Right renal cortex interstitium (tissue), 3 donors: ENCODE data around the gene MMP25. TPM values are rescaled to one million over a fixed set of nuclear protein-coding genes. Genes with fewer than 3 reads are reported as not detected.

Experiments
- polyA plus RNA-seq, 3 donors: library from polyadenylated mRNA; unstranded; fragments of 120-200 nt; gene quantifications; one replicate each; pipeline ENCODE4 v1.2.1, GENCODE V29; 2013; ENCODE audit not compliant: insufficient read length in 3 of 3

Gene MMP25
- polyA plus RNA-seq, 3 donors = 0.35 to 0.82 (median 0.79) TPM

Other genes starting within 250 kb of the MMP25 start
- not detected for gene PRSS41, start 248.1 kb upstream of the MMP25 start, polyA plus RNA-seq
- gene PRSS21, start 229.3 kb upstream of the MMP25 start, polyA plus RNA-seq = under 1 TPM in 2 of 3 donors, not detected in 1; 0.19 to 0.43 TPM
- under 1 TPM; 0.31 to 0.60 (median 0.32) TPM for gene ZG16B, start 216.3 kb upstream of the MMP25 start, polyA plus RNA-seq
- 1 to 10 TPM; 6.8 to 7.4 (median 7.0) TPM for gene PRSS22, start 188.4 kb upstream of the MMP25 start, polyA plus RNA-seq
- gene FLYWCH2, start 163.3 kb upstream of the MMP25 start, polyA plus RNA-seq = 10 to 100 TPM; 18.8 to 20.7 (median 19.4) TPM
- 10 to 100 TPM; 13.1 to 16.3 (median 14.6) TPM for gene FLYWCH1, start 134.6 kb upstream of the MMP25 start, polyA plus RNA-seq
- 1 to 10 TPM in 2 of 3 donors, under 1 TPM in 1; 1.00 to 1.4 (median 1.1) TPM for gene KREMEN2, start 82.3 kb upstream of the MMP25 start, polyA plus RNA-seq
- gene PAQR4, start 77.2 kb upstream of the MMP25 start, polyA plus RNA-seq = 1 to 10 TPM; 7.5 to 8.5 (median 8.1) TPM
- 10 to 100 TPM; 11.3 to 12.5 (median 11.4) TPM for gene PKMYT1, start 66.1 kb upstream of the MMP25 start, polyA plus RNA-seq
- gene CLDN9, start 33.6 kb upstream of the MMP25 start, polyA plus RNA-seq = 1 to 10 TPM; 2.0 to 2.8 (median 2.5) TPM
- 10 to 100 TPM; 25.8 to 38.1 (median 31.0) TPM for gene CLDN6, start 28.4 kb upstream of the MMP25 start, polyA plus RNA-seq
- gene TNFRSF12A, start 26.2 kb upstream of the MMP25 start, polyA plus RNA-seq = 10 to 100 TPM in 2 of 3 donors, 1 to 10 TPM in 1; 8.9 to 12.9 (median 11.9) TPM
- 10 to 100 TPM; 50.7 to 66.1 (median 57.1) TPM for gene HCFC1R1, start 22.6 kb upstream of the MMP25 start, polyA plus RNA-seq
- gene THOC6, start 22.5 kb upstream of the MMP25 start, polyA plus RNA-seq = 10 to 100 TPM; 27.9 to 33.3 (median 29.9) TPM
- gene BICDL2, start 9.6 kb upstream of the MMP25 start, polyA plus RNA-seq = 1 to 10 TPM; 1.1 to 2.2 (median 1.5) TPM
- 10 to 100 TPM; 28.0 to 36.8 (median 29.4) TPM for gene IL32, start 19.1 kb downstream of the MMP25 start, polyA plus RNA-seq
- under 1 TPM in 1 of 3 donors, not detected in 2; 0.11 TPM for gene ZSCAN10, start 52.7 kb downstream of the MMP25 start, polyA plus RNA-seq
- 10 to 100 TPM; 12.7 to 14.6 (median 13.8) TPM for gene ZNF205, start 66.0 kb downstream of the MMP25 start, polyA plus RNA-seq
- 1 to 10 TPM; 8.0 to 9.3 (median 9.3) TPM for gene ZNF213, start 88.5 kb downstream of the MMP25 start, polyA plus RNA-seq
- gene OR1F1, start 141.6 kb downstream of the MMP25 start, polyA plus RNA-seq = not detected
- 10 to 100 TPM; 14.6 to 18.0 (median 15.4) TPM for gene ZNF200, start 188.6 kb downstream of the MMP25 start, polyA plus RNA-seq
- gene MEFV, start 210.1 kb downstream of the MMP25 start, polyA plus RNA-seq = under 1 TPM; 0.11 to 0.18 (median 0.17) TPM
- gene ZNF263, start 236.9 kb downstream of the MMP25 start, polyA plus RNA-seq = 10 to 100 TPM; 49.0 to 56.4 (median 49.9) TPM